HG03045 (cell line): ENCODE data around the gene CRTAP.
"Not testable (repeated sequence)": the region's sequence is repeated elsewhere in the genome, so short reads cannot be mapped to it uniquely, and the experiment has no call there.

Source experiments
- ATAC-seq: cut with Tn5 transposase; IDR thresholded peaks from one replicate; pipeline ENCODE4 v1.9.1; 2021; ENCODE audit warnings: mild to moderate bottlenecking, moderate library complexity; ENCODE audit not compliant: unreplicated experiment

CRTAP gene

GRCh38 chr3:33139006-33139623 is 25.3 kb downstream of the CRTAP start:
- not testable (repeated sequence) for ATAC-seq

GRCh38 chr3:33139996-33140395 is 26.2 kb downstream of the CRTAP start:
- no peak for ATAC-seq

- no peak for ATAC-seq
Measured at GRCh38 chr3:33141006-33141405, 27.2 kb downstream of the CRTAP start.

GRCh38 chr3:33144433-33144832 is 30.6 kb downstream of the CRTAP start:
- no peak for ATAC-seq

- ATAC-seq, result no peak
Measured at GRCh38 chr3:33145221-33145900, 31.5 kb downstream of the CRTAP start.

- no peak for ATAC-seq
Measured at GRCh38 chr3:33145901-33146580, 32.2 kb downstream of the CRTAP start.

GRCh38 chr3:33146791-33147445 is 33.1 kb downstream of the CRTAP start:
- ATAC-seq, result no peak

GRCh38 chr3:33149342-33149741 is 35.5 kb downstream of the CRTAP start:
- ATAC-seq, result no peak

GRCh38 chr3:33152363-33153360 is 38.8 kb downstream of the CRTAP start:
- ATAC-seq, result no peak

GRCh38 chr3:33153782-33154181 is 40.0 kb downstream of the CRTAP start:
- no peak for ATAC-seq

GRCh38 chr3:33155301-33155700 is 41.5 kb downstream of the CRTAP start:
- no peak for ATAC-seq

GRCh38 chr3:33159234-33159633 is 45.4 kb downstream of the CRTAP start:
- ATAC-seq, result no peak

- no peak for ATAC-seq
Measured at GRCh38 chr3:33159981-33160380, 46.2 kb downstream of the CRTAP start.

- not testable (repeated sequence) for ATAC-seq
Measured at GRCh38 chr3:33162621-33163020, 48.8 kb downstream of the CRTAP start.

- ATAC-seq, result no peak
Measured at GRCh38 chr3:33165372-33165771, 51.6 kb downstream of the CRTAP start.

GRCh38 chr3:33166095-33166494 is 52.3 kb downstream of the CRTAP start:
- ATAC-seq, result no peak

- no peak for ATAC-seq
Measured at GRCh38 chr3:33167284-33167683, 53.5 kb downstream of the CRTAP start.

GRCh38 chr3:33167716-33168336 is 54.0 kb downstream of the CRTAP start:
- no peak for ATAC-seq

- ATAC-seq, result no peak
Measured at GRCh38 chr3:33170531-33170930, 56.7 kb downstream of the CRTAP start.

GRCh38 chr3:33171580-33171979 is 57.8 kb downstream of the CRTAP start:
- ATAC-seq, result no peak
